ENCODE results near the gene SPRR5.

The SPRR5 gene

DNA sequence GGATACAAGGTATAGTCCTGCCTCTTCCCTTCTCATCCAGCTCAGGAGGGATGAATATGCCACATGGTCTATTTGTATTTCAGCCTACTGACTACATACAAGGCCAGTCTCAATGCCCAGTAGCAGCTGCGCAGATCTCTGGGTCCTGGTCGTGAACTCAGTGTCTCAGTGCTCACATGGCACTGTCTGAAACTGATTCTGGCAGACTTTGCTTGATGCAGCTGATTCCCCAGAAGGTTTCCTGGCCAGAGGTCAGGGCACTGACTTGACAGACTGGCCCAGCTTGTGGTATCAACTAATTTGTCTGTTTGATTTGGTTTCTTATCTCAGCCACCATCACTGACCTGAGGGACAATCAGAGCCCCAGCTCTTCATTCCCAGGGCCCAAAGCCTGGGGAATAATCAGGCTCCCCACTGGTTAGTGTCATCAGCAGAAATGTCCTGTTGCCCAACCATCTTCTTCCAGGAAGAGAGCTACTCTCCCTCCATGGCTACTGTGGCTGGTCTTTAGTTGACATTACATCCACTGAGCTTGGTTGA, 15.9 kb downstream of the SPRR5 start:
- H3K4me3 Mint-ChIP-seq, result no peak overlapping the region
- ATAC-seq, result no peak
- H3K27me3 Mint-ChIP-seq, result peaks cover 48% of the 10 kb centered on the region
- no peaks in the 10 kb centered on the region for H3K36me3 Mint-ChIP-seq
- no peak overlapping the region for H3K27ac Mint-ChIP-seq
- peaks cover 10% of the 10 kb centered on the region for H3K4me1 Mint-ChIP-seq
- H3K9me3 Mint-ChIP-seq, result no peaks in the 10 kb centered on the region

DNA sequence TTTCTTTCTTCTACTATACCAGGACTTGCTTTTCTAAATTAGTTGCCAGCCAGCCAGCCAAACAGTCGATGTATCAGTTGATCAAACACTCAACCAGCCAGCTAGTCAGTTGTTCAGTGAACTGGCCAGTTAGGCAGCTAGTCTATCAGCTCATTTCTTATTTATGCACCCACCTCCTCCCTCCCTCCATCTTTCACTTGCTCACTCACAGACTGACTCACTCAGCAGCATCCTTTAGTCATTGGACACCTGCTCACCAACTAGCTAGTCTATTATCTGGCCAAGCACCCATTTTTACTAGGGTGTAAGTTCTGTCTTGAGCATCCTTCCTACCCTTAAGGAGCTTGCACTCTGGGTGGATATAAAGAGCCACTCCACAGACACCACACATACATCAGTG, 17.5 kb downstream of the SPRR5 start:
- Mint-ChIP-seq H3K4me3 (no peak overlapping the region), H3K27ac (no peak overlapping the region), H3K36me3 (no peaks in the 10 kb centered on the region)

DNA sequence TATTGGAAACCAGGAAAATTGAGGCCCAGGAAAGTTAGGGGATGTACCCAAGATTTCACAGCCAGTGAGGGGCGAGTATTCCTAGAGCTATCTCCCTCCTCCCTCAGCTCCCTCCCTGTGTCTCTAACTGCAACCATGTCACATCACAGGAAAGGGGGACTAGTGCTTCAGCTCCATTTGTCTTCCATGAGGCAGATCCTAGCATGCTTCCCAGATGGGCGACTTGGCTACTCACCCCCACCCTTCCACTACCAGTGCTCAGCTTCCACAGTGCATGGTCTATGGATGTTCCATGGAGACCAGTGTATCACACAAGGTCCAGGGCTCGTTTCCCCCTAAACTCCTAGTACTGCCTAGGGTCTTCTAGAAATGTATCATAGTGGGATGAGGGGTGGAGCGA, 18.8 kb downstream of the SPRR5 start:
- Mint-ChIP-seq H3K4me3 (no peak overlapping the region), H3K9me3 (no peaks in the 10 kb centered on the region), H3K36me3 (no peaks in the 10 kb centered on the region), H3K4me1 (peaks cover 8% of the 10 kb centered on the region), H3K27ac (no peak overlapping the region), H3K27me3 (peaks cover 37% of the 10 kb centered on the region)
- ATAC-seq, result no peak

More for the DNA sequence above, 17.5 kb downstream of the SPRR5 start:
- peaks cover 50% of the 10 kb centered on the region for H3K27me3 Mint-ChIP-seq
- H3K9me3 Mint-ChIP-seq, result no peaks in the 10 kb centered on the region
- H3K4me1 Mint-ChIP-seq, result peaks cover 10% of the 10 kb centered on the region
- ATAC-seq, result no peak

DNA sequence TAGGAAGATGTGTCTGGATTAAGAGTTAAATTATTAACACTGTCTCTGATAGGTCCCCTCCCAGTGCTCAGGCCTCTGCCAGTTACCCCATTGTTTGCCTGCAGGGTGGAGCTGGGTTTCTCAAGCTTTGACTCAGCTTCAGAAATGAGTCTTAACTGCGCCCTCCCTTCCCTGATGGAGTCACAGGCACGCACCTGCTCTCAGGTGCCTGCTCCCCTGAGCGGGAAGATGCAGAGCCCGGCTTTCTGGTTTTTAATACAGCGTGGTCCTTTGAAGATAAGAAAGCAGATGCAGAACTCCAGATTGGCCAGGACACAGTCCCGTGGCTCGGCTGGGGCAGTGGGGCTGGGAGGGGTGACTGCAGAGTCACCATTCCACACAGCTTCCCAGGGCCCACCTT, 20.2 kb downstream of the SPRR5 start:
- no peak overlapping the region for H3K4me3 Mint-ChIP-seq
- ATAC-seq, result no peak
- H3K9me3 Mint-ChIP-seq, result no peaks in the 10 kb centered on the region
- H3K36me3 Mint-ChIP-seq, result no peaks in the 10 kb centered on the region
- H3K27me3 Mint-ChIP-seq, result peaks cover 40% of the 10 kb centered on the region
- H3K4me1 Mint-ChIP-seq, result no peaks in the 10 kb centered on the region
- no peak overlapping the region for H3K27ac Mint-ChIP-seq

DNA sequence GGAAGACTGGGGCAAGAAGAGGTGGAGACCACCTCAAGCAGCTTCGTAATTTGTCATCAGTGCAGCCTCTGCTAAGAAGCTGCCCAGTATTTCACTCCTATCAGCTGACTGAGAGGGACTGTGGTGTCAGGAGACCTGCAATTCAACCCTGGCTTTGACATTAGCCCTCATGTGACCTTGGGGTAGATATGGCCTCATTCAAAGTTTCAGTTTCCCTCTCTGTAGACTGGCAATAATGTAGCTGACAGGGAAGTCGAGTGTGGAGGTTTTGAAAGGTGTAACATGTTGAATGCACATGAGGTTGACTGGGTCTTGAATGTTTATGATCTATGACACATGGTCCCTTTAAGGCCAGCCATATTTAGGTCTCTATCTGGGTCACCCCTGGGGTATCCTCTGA, 21.2 kb downstream of the SPRR5 start:
- Mint-ChIP-seq H3K4me3 (no peak overlapping the region), H3K27me3 (peaks cover 44% of the 10 kb centered on the region), H3K36me3 (no peaks in the 10 kb centered on the region), H3K4me1 (no peaks in the 10 kb centered on the region), H3K9me3 (no peaks in the 10 kb centered on the region), H3K27ac (no peak overlapping the region)
- peak; percentile 53 for ATAC-seq

DNA sequence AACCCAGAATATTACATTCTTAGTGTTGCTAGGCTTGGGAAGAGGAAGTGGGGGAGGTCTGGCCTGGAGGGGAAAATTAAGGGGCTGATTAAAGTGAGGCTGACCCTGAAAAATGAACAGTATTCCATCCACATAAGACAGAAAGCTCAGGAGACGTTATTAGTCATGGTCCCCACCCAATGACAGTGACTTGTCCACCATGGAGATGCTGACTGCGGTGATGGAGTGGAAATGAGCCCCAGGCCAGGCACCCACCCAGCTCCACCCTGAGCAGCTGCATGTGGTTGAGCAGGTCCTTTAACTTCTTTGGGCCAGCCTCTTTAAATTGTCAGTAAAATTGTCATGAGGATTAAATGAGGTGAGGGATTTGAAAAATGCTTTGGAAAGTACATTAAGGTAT, 22.0 kb downstream of the SPRR5 start:
- no peaks in the 10 kb centered on the region for H3K4me1 Mint-ChIP-seq
- no peaks in the 10 kb centered on the region for H3K36me3 Mint-ChIP-seq
- ATAC-seq, result no peak
- no peaks in the 10 kb centered on the region for H3K9me3 Mint-ChIP-seq
- peaks cover 36% of the 10 kb centered on the region for H3K27me3 Mint-ChIP-seq
- no peak overlapping the region for H3K4me3 Mint-ChIP-seq
- no peak overlapping the region for H3K27ac Mint-ChIP-seq

DNA sequence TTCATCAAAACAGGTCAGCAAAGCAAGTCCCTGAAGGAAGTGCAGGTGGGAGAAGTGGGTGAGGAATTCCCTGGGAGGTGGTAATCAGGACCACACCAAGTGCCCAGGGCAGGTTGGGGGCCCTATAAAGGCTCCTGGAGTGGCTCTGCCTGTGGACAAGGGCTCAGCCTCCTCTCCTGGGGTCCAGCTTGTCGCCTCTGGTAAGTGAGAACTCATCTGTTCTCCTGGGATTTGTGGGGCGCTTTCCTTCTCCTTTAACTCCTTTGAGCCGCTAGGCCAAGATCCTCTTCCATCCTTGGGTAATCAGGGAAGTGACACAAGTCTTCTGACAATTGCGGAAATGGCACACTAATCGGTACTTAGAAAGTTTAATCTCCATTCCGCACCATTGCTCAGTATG, 23.5 kb downstream of the SPRR5 start, which contains the start of gene SPRR4:
TSS of gene SPRR4 (plus strand) at position 154 of the 400 bp plus-strand sequence. CDS start 1,243 bp downstream, outside the sequence.
- H3K4me3 Mint-ChIP-seq, result no peak within 1 kb of the TSS
- H3K27ac Mint-ChIP-seq, result no peak within 1 kb of the TSS
- H3K36me3 Mint-ChIP-seq, result no peaks in the 10 kb centered on the region
- no peaks in the 10 kb centered on the region for H3K4me1 Mint-ChIP-seq
- no peak for ATAC-seq
- H3K27me3 Mint-ChIP-seq, result peaks cover 33% of the 10 kb centered on the region
- no peaks in the 10 kb centered on the region for H3K9me3 Mint-ChIP-seq

DNA sequence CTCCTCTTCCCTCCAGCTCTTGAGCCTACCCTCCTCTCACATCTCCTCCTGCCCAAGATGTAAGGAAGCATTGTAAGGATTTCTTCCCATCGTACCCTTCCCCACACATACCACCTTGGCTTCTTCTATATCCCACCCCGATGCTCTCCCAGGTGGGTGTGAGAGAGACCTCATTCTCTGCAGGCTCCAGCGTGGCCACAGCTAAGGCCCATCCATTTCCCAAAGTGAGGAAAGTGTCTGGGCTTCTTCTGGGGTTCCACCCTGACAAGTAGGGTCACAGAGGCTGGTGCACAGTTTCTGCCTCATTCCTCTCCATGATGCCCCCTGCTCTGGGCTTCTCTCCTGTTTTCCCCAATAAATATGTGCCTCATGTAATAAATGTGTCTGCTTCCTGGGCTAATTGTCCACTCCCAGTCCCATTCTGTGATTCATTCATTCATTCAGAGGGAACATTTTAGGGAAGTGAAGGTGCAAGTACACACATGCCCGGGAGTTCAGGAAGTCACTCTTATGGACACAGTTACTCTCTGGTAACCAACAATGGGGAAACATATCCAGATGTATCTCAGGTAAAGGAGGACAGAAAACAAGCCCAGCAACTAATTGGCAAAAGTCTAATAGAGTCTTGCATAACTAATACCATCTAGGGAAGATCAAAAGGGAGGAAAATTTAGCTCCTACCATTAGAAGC, 25.3 kb downstream of the SPRR5 start:
- no peak for ATAC-seq
- Mint-ChIP-seq H3K4me1 (no peaks in the 10 kb centered on the region), H3K4me3 (no peak overlapping the region), H3K27ac (no peak overlapping the region), H3K27me3 (peaks cover 29% of the 10 kb centered on the region), H3K9me3 (no peaks in the 10 kb centered on the region), H3K36me3 (no peaks in the 10 kb centered on the region)

DNA sequence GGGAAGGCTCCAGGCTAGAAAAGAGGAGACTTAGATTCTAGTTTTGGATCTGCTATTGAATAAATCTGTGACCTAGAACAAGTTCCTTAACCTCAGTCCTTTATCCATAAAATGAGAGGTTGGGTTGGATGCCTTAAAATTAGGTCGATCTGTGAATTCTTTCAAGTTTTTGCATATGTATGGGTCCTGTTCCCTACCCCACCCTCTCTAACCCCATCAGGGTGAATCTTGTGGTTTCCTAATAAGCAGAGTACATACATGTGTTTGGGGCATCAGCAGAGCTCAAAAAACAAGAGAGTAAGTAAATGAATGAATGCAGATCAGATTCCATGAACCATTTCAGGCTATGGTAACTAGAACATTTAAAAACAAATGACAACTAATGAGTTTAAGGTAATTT, 29.7 kb downstream of the SPRR5 start:
- Mint-ChIP-seq H3K36me3 (no peaks in the 10 kb centered on the region), H3K9me3 (no peaks in the 10 kb centered on the region), H3K4me1 (no peaks in the 10 kb centered on the region), H3K27me3 (peaks cover 41% of the 10 kb centered on the region), H3K27ac (no peak overlapping the region), H3K4me3 (no peak overlapping the region)
- no peak for ATAC-seq

DNA sequence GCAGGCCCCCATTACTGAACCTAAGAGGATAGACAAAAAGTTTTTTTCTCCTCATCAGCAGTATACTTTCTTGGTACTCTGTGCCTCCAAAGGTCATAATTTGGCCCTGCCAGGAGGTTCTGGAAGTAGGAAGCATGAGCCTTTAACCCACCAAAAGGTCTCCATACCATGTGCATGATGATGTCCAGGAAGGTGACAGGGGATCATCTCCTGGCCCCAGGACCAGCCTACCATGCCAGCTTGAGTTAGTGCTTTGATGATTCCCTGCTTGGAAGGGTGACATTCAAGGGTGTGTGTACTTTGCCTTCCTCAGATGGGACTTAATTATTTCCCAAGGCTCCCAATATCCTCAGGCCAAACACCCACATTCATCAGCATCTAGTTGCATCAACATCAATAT, 30.6 kb downstream of the SPRR5 start:
- H3K4me1 Mint-ChIP-seq, result no peaks in the 10 kb centered on the region
- H3K9me3 Mint-ChIP-seq, result no peaks in the 10 kb centered on the region
- H3K27ac Mint-ChIP-seq, result no peak overlapping the region
- H3K4me3 Mint-ChIP-seq, result no peak overlapping the region
- H3K36me3 Mint-ChIP-seq, result no peaks in the 10 kb centered on the region
- peaks cover 41% of the 10 kb centered on the region for H3K27me3 Mint-ChIP-seq
- no peak for ATAC-seq

DNA sequence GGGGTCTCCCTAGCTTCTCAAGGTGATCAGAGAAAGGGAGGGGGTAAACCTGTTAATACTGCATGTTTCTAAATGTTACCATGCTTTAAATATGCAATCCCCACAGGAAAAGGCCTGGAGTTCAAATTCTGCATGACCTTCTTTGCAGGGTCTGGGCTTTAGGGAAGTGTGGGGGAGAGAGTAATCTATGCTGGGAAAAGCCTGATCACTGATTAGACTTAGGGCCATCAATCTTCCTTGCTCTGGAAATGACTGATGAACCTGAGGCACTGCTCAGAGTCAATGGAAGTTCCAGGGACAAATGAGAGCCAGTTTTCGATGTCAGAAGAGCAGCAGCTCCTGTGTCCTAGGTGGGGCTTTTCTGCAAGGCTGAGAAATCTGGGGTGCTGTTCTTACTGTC, 33.7 kb downstream of the SPRR5 start:
- H3K4me3 Mint-ChIP-seq, result no peak overlapping the region
- H3K27me3 Mint-ChIP-seq, result peaks cover 50% of the 10 kb centered on the region
- no peaks in the 10 kb centered on the region for H3K36me3 Mint-ChIP-seq
- no peaks in the 10 kb centered on the region for H3K9me3 Mint-ChIP-seq
- ATAC-seq, result no peak
- no peak overlapping the region for H3K27ac Mint-ChIP-seq
- H3K4me1 Mint-ChIP-seq, result no peaks in the 10 kb centered on the region

DNA sequence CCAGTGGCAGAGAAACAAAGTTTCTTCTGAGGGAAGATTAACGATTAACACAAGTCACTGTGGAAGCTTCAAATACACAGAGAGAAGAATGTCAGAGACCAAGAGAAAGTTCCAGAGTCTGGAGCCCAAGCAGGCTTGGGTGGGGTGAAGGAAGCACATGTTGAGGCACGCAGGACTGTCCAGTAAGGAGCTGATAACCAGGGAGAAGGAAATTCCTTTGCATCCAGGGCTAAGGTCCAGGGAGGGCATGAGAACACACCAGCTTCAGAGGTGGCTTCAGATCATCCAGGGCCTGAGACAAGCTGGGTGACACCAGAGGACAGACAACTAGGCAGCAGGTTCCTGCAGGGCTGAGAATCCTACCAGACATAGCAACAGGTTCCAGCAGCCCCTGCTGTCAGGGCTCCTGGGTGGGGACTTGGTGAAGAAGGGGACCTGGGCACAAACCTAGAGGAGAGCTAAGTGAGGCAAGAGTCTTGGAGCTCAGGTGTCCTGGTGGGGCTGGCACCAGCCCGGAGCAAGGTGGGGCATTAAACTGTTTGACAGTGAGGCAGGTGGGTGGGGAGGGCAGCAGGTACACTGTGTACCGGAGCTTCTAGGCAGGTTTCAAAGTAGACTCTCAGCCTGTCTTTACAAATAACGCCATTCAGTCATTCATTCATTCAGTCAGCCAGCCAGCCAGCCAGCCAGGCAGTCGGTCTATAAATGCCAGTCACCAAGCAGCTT, 34.3 kb downstream of the SPRR5 start:
- ATAC-seq, result peak; percentile 11
- Mint-ChIP-seq H3K27ac (no peak overlapping the region), H3K4me3 (no peak overlapping the region), H3K9me3 (peaks cover 2% of the 10 kb centered on the region), H3K27me3 (peaks cover 50% of the 10 kb centered on the region), H3K4me1 (no peaks in the 10 kb centered on the region), H3K36me3 (no peaks in the 10 kb centered on the region)

DNA sequence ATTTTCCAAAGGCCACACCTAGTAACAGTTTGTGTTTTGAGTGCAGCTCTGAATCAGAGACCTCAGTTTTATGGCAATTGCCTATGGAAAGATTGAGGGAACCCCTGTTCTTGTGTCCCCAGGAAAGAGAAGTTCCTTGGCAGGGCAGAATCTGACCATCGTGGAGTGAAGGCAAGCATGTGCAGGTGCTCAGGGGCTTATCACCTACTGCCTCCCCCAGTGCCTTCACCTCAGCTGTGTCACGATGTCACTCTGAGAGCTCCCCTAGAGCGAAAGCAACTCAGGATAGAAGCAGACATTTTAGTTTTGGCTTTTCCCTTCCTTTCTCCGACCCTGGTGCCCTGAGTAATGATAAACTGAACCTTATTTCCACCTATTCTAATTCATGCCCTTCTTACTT, 35.1 kb downstream of the SPRR5 start:
- Mint-ChIP-seq H3K27me3 (peaks cover 53% of the 10 kb centered on the region), H3K4me1 (no peaks in the 10 kb centered on the region), H3K4me3 (no peak overlapping the region), H3K9me3 (peaks cover 4% of the 10 kb centered on the region), H3K27ac (no peak overlapping the region), H3K36me3 (no peaks in the 10 kb centered on the region)
- no peak for ATAC-seq

DNA sequence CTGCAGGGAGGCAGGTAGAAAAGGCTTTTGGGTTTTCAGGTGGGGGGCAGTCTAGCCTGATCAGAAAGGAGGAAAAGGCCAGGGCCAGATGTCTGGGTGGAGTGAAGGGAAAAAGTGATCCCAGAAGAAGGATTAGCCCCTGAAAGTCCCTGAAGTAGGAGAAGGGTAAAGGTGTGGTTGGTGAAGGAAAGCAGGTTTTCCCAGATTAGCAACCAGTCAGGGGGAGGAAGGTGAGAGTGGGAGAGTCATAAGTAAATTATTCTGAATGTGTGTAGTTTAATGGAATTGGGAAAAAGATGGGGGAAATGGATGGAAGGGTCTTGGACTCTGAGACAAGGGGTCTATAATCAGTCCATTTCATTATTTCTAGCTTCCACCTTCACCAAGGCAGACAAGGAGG, 36.2 kb downstream of the SPRR5 start:
- peaks cover 57% of the 10 kb centered on the region for H3K27me3 Mint-ChIP-seq
- H3K27ac Mint-ChIP-seq, result no peak overlapping the region
- H3K36me3 Mint-ChIP-seq, result no peaks in the 10 kb centered on the region
- peaks cover 4% of the 10 kb centered on the region for H3K9me3 Mint-ChIP-seq
- no peak for ATAC-seq
- H3K4me3 Mint-ChIP-seq, result no peak overlapping the region
- no peaks in the 10 kb centered on the region for H3K4me1 Mint-ChIP-seq

DNA sequence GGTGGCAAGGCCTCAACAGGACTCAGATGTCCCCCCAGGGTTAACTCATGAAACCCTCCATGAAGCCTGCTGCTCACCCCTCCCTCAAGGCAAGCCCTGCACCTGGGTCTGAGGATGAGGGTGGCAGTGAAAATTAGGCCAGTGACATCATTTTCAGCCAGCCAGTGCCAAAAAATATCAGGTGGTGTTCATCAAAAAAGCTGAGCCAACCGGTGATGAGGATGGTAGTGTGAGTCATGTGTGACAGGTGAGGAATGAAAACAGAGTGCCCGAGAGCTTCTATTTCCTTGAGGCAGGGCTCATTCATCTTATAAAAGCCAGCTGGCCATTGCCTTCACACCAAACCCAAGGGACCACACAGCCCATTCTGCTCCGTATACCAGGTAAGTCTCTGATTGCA, 36.7 kb downstream of the SPRR5 start, which contains the start of gene SPRR1A:
TSS of gene SPRR1A (plus strand) at position 339 of the 400 bp plus-strand sequence. CDS start 1,150 bp downstream, outside the sequence.
- no peaks in the 10 kb centered on the region for H3K4me1 Mint-ChIP-seq
- no peak for ATAC-seq

DNA sequence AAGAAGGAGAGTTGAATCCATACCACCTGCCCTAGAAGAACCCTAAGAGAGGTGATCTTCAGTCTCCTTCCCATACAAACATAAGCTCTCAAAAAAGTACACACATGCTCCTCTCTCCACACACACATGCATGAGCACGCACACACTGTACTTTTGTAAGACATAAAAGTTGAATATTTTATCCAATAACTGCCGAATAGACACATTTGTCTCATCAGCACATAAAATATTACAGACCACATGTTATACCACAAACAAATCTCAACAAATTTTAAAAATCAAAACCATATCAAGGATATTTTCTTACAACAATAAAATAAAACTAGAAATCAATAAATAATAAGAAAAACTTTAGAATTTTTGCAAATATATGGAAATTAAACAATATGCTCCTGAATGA, 39.6 kb downstream of the SPRR5 start:
- no peak for ATAC-seq
- no peak overlapping the region for H3K4me3 Mint-ChIP-seq
- H3K4me1 Mint-ChIP-seq, result no peaks in the 10 kb centered on the region
- no peaks in the 10 kb centered on the region for H3K36me3 Mint-ChIP-seq
- H3K27ac Mint-ChIP-seq, result no peak overlapping the region
- peaks cover 43% of the 10 kb centered on the region for H3K27me3 Mint-ChIP-seq
- H3K9me3 Mint-ChIP-seq, result peaks cover 4% of the 10 kb centered on the region

More for the DNA sequence above, 36.7 kb downstream of the SPRR5 start, which contains the start of gene SPRR1A:
- Mint-ChIP-seq H3K27me3 (peaks cover 62% of the 10 kb centered on the region), H3K4me3 (no peak within 1 kb of the TSS), H3K36me3 (no peaks in the 10 kb centered on the region), H3K27ac (no peak within 1 kb of the TSS), H3K9me3 (peaks cover 4% of the 10 kb centered on the region)

Data from stimulated activated memory B cell treated with anti-CD40 and anti-IgM and Interleukin-4, amounts not matched to agents 10 μg/mL and 1 μg/mL and 100 μg/mL, for 72 hours (primary cell).